C1 segment of cervical spinal cord (tissue), 14 donors: Measurements from ENCODE around the gene MAJIN.

ENCODE experiments used
- DNase-seq, 14 donors: peaks; one replicate each; lab custom pipeline; 2025; lab: John Stamatoyannopoulos, UW

Gene MAJIN

GRCh38 chr11:64892411-64892831, 79.5 kb downstream of the MAJIN start:
- DNase-seq: peak in 1 of 14 donors; percentile 28

GRCh38 chr11:64891880-64892279, 80.0 kb downstream of the MAJIN start:
- DNase-seq: no peak

GRCh38 chr11:64891215-64891848, 80.6 kb downstream of the MAJIN start:
- DNase-seq: no peak

- peak in 1 of 14 donors; percentile 63 for DNase-seq
Observed at GRCh38 chr11:64890522-64890939, 81.4 kb downstream of the MAJIN start.

DNA sequence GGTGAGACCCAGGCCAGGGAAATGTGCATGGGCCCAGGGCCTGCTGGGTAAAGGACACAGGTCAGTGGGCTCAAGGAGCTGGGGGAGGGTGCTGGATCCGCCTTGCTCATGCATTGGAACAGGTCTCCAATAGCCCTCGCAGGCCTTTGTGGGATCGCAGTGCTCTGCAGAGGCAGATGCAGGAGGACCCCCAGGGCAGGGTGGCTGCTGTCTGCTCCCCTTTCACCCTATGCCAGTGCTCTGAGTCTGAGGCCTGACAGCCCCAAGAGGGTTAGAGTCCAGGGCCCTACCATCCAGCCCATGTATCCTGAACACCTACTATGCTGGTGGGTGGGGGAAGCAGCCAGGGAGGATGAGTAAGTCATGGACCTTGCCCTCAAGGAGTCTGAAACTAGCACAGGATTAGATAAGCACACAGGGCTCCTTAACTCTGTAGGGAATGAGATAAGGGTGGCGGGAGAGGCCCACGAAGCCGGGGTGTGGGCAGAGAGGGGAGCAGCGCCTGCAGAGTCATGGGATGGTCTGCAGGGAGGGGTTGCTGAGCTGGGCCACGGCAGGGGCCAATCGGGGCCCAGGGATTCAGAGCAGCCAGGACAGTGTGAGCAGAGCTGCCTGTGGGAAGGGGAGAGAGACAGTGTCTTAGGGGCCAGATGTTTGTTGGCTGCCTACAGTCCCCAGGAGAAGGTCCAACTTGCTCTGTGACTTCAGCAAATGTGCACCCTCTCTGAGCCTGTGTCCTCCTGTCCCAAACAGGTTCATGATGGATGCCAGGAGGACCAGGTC, 83.0 kb downstream of the MAJIN start:
- DNase-seq: no peak

- DNase-seq: no peak
Observed at GRCh38 chr11:64888406-64888728, 83.5 kb downstream of the MAJIN start.
